HG03460 (cell line): Measurements from ENCODE around the gene RCE1.

Experiments used
- ATAC-seq: cut with Tn5 transposase; IDR thresholded peaks from one replicate; pipeline ENCODE4 v1.9.1; 2021; ENCODE audit not compliant: unreplicated experiment

RCE1 gene

DNA sequence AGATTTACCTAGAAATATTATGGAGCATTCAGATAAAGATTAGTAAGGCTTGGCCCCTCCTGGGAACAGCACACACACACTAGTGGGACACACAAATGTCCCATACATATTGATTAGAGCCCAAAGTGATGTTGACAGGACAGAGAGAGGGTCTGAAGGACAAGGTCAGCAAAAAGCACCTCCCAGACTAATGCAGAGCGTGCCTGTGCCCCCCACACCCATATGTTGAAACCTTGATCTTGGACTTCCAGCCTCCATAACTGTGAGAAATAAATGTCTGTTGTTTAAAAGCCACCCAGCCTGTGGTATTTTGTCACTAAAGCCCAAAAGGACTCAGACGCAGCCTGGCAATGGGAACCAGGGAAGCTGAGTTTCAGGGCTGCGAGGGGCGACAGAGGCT, 41.2 kb downstream of the RCE1 start:
- ATAC-seq = no peak

DNA sequence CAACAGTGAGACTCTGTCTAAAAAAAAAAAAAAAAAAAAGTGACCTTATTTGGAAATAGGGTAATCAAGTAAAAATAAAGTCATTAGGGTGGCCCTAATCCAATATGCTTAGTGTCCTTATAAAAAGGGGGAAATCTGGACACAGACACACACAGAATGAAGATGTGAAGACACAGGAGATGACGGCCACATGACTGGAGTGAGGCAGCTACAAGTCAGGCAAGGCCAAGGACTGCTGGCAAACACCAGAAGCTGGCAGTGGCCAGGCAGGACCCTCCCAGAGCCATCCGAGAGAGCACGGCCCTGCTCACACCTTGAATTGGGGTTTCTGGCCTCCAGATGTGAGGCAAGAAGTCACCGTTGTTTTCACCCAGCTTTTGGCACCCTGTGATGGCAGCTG, 42.2 kb downstream of the RCE1 start:
- no peak for ATAC-seq

DNA sequence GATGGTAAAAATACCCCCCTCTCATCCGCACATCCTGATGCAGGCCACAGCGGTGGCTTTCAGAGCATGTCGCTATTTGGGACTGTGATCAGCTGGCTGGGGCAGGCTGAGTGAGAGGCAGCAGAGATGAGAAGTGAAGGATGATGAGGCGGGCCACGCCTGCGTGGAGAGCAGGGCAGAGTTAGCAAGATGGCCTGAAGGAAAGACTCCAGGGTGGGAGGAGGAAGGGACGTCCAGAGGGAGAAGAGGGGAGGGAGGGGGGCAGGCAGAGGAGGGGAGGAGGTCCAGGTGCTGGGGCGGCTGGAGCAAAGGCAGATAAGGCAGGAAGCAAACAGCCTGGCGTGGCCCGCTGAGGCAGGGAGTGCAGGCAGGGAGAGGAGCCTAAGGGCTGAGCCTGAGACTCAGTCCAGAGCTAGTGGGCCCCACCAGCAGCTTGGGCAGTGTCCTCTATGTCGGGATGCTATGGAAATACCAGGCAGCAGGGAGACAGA, 42.8 kb downstream of the RCE1 start:
- ATAC-seq = no peak

DNA sequence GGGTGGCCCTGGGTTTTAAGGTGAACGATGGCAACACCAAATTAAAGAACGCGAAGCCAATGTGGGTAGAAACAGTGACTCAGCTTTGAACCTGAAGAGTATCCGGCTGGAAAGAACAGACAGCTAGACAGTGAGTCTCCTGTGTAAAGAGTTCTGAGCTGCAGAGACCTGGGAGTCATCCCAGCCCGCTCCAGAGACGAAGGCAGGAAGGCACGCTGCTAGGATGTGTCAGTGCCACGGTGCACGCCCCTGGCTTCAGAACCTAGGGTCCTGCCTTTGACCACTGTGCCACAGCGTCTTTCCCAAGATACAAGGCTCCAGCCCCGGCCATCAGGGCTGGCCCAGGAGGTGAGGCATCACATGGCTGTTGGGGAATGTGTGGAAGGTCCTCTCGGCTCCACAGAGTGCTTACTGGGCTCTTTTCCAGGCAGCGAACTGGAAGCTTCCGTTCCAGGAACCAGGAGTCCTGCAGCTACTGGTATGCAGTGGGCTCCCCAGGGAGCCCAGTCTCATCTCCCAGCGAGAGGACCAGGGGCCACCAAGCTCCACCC, 43.5 kb downstream of the RCE1 start:
- ATAC-seq = no peak

DNA sequence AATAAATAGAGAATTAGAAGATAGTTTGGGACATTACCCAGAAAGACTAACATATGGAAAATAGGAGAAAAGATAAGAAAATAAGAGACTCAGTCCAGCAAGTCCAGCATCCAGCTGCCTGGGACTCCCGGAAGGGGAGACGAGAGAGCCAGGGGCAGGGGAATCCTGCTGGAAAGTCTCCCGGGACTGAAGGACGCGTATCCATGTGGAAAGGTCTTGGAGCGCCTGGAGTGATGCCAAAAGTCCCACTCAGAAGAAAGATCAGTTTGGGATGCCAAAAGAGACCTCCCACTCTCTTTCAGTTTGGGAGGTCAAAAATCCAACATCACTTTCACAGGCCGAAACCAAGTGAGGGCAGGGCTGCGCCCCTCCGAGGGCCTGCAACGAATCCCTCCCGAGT, 44.3 kb downstream of the RCE1 start:
- ATAC-seq = no peak

DNA sequence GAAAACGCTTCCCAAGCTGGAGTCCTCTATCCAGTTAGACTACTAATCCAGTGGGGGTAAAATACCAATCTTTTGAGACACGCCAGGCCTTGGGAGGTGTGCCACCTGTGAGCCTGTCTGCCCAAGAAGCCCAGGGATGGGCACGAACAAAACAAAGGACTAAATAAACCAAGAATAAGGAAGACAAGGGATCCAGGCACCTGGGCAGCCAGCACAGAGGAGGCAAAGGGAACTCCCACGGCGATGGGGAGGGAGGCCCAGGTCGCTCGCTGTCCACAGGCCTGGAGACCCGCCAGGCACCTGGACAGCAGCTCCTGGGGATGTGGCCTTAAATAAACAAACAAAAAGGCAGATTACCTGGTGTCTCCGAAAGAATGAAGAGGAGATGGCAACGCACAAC, 45.0 kb downstream of the RCE1 start:
- ATAC-seq = no peak

DNA sequence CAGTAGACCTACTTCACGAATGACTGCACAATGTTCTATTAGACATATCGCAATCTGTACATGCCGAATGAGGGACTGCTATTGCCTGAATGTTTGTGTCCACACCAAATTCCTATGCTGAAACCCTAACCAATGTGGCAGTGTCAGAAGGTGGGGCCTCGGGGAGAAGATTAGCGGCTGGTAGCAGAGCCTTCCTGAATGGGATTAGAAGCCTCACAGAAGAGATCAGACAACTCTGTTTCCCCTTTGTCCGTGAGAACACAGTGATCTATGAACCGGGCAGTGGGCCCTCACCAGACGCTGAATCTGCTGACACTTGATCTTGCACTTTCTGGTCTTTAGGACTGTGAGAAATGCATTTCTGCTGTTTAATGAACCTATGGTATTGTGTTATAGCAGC, 46.7 kb downstream of the RCE1 start:
- no peak for ATAC-seq

DNA sequence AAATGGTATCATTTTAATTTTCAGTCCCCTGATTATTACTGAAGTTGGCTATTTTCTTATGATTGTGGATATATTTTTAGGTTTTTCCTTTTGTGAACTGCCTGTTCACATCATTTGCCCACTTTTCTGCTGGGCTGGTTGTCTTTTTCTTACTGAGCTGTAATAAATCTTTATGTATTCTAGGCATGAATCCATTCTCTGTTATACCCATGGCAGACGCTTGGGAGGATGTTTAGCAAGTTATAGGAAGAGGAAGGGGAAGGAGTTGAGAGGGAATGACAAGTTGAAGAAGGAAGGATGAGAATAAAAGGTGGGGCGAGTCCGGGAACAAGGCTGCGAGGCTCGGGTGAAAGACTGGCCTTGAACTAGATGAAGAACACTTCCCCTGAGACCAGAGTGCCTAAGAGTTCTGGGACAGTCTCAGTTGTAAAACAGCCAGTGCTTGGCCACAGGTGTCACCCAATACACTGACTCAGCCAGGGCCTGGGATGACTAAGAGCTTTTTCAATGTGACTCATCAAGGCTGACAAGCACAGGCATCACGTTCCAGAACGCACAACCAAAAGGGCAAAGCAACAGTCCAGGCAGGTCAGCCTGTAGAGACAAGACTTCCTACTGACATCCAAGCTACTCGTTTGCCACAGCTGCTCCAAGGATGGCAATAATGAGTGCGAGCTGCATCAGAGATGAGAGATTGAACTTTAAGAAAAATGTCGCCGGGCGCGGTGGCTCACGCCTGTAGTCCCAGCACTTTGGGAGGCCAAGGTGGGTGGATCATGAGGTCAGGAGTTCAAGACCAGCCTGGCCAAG, 48.8 kb downstream of the RCE1 start:
- ATAC-seq = peak; percentile 95

DNA sequence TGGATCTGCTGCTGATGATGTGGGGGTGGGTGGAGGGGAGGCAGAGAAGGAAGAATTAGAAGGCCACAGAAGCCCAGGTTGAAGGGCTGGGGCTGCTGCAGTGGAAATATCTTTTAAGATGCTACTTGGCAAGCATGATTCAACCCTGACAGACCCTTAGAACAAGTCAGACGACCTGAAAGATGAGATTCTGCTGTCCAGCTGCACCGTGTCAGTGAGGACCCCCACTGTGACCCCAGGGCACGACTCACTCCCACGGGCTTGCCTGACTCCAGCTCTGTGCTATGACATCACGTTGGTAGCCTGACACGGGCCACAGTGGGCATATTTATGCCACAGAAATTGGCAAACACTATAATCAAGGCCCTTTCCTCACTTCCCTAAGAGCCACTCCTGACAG, 49.7 kb downstream of the RCE1 start:
- no peak for ATAC-seq

DNA sequence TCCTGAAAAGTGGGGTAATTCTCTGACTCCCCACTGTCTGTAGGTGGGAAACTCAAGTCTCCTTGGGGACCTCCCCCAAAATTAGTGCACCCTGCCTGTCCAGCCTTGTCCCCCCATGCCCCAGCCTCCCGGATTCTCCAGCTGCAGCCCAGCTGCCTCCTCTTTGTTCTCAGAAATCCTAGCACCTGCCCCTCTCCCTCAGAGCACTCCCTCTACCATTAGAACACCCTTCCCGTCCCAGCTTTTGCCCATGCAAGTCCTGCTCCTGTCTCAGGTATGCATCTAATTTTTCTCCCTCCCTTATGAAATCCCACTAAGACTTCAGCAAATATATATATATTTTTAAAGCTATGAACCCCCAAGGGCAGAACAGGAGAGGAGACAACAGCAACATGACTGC, 50.9 kb downstream of the RCE1 start:
- no peak for ATAC-seq
